CD4-positive, alpha-beta T cell treated with Interleukin-15 for 4 hours (primary cell): ENCODE results near the gene PNPLA3.

Source experiments
- DNase-seq: peaks from one replicate; pipeline ENCODE4 v3.0.0-alpha.2; 2020; ENCODE audit warnings: low spot score

Gene PNPLA3

GRCh38 chr22:43925433-43926348 lies 2.1 kb downstream of the PNPLA3 start:
- DNase-seq, result no peak

GRCh38 chr22:43926349-43926710 lies 2.7 kb downstream of the PNPLA3 start:
- DNase-seq, result no peak

- DNase-seq, result no peak
These were observed 4.9 kb downstream of the PNPLA3 start for GRCh38 chr22:43928468-43928867.

DNA sequence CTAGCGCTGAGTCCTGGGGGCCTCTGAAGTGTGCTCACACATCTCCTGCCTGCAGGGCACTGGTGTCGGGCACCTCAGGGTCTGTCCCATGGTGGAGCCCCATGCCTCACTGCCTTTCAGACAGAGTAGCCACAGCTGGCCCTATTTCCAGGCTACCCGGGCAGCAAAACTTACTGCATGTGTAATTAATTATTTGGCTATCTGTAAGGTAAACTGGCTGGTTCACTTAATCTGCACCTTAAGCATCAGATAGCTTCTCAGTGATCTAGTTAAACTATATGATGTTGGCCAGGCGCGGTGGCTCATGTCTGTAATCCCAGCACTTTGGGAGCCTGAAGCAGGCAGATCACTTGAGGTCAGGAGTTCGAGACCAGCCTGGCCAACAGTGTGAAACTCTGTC lies 5.3 kb downstream of the PNPLA3 start:
- DNase-seq, result no peak

DNA sequence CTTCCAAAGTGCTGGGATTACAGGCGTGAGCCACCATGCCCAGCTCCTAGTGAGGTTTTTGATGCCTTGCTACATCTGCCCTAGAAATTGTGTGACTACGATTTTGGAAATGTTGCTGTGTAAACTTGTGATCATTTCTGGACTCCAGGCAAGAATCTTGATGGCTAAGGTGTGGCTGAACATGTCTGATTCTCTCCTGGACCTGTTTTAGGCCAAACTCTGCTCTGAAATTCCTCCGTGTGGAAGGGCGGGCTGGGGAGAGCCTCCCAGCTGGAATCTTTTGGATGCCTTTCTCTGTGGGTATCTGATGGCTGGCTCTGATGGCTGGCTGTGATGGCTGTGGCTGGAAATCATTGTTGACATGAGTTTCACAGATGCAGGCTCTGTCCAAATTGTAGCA lies 8.2 kb downstream of the PNPLA3 start:
- no peak for DNase-seq

DNA sequence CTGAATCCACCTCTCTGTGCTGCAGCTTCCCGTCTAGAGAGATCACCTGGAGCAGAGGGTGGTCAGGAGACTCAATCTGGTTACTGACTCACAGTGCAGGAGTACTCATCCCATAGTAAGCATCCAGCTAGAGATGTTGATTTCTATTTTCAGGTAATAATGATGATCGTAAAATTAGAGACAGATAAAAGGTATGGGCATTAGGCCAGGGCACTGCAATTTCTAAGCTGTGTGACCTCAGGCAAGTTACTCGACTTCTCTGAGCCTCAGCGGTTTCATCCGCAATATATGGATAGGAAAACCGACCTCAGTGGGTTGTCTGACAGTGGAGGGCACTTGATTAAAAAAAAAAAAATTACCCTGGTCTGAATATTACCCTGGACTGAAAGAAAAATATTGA lies 17.8 kb downstream of the PNPLA3 start:
- no peak for DNase-seq

GRCh38 chr22:43944670-43945430 lies 21.2 kb downstream of the PNPLA3 start:
- DNase-seq, result no peak

DNA sequence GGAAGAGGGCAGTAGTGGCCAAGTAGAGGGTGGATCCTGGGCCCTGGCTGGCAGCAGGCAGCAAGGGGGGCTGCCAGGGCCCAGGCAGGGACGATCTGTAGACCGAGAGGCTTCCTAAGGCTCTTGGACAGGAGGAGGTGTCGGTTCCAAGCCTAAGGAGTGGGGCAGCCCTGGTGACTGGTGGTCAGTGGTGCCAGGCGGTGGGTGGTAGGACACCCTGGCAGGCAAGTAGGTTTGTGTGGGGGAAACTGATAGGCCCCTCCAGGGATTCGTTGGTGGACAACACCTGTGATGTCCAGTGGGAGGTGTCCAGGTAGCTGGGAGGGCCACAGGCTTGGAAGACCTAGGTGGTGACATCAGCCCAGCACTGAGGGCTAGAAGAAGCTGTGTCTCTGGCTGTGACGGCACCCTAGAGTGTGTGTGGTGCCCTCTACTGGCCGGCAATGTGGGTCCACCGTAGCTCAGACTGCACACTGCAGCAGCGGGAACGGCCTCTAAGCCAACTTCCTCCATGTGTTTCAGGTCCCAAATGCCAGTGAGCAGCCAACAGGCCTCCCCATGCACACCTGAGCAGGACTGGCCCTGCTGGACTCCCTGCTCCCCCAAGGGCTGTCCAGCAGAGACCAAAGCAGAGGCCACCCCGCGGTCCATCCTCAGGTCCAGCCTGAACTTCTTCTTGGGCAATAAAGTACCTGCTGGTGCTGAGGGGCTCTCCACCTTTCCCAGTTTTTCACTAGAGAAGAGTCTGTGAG lies 22.2 kb downstream of the PNPLA3 start:
- peak; percentile 59 for DNase-seq

- no peak for DNase-seq
These were observed 22.7 kb downstream of the PNPLA3 start for GRCh38 chr22:43946384-43946667.

- DNase-seq, result no peak
These were observed 25.3 kb downstream of the PNPLA3 start for GRCh38 chr22:43948836-43949406.

DNA sequence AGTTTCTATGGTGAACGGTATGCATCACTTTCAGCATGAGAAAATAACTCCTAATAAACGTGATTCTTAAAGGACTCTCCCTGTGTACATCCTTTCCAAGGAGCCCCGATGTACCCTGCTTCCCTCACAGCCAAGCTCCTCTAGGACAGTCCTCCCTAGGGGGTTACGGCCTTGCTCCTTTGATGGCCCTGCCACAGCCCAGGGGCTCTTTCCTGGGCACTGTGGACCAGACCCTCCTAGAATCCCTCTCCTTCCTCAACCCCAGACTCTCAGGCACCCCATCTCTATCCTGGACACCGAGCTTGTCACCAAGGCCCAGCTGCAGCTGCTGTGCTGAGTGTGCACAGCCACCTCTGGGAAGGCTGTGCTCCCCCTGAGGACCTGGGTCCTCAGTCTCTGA lies 27.8 kb downstream of the PNPLA3 start:
- no peak for DNase-seq

DNA sequence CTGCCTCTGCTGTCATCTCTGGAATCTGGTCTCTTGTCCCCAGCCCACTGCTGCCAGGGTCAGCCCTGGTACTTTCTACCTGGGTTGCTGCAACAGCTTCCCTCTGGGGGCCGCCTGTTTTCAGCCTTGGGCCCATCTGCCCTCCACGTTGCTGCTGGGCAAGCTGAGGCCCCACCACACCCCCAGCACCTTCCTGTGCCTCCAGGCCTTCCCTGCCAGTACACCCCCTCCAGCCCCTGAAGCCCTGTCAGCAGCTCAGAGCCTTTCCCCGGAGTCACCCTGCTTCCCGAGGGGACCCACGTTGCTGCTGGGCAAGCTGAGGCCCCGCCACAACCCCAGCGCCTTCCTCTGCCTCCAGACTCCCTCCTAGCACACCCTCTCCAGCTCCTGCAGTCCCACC lies 28.4 kb downstream of the PNPLA3 start:
- DNase-seq, result no peak

- DNase-seq, result no peak
These were observed 30.6 kb downstream of the PNPLA3 start for GRCh38 chr22:43953988-43954785.

DNA sequence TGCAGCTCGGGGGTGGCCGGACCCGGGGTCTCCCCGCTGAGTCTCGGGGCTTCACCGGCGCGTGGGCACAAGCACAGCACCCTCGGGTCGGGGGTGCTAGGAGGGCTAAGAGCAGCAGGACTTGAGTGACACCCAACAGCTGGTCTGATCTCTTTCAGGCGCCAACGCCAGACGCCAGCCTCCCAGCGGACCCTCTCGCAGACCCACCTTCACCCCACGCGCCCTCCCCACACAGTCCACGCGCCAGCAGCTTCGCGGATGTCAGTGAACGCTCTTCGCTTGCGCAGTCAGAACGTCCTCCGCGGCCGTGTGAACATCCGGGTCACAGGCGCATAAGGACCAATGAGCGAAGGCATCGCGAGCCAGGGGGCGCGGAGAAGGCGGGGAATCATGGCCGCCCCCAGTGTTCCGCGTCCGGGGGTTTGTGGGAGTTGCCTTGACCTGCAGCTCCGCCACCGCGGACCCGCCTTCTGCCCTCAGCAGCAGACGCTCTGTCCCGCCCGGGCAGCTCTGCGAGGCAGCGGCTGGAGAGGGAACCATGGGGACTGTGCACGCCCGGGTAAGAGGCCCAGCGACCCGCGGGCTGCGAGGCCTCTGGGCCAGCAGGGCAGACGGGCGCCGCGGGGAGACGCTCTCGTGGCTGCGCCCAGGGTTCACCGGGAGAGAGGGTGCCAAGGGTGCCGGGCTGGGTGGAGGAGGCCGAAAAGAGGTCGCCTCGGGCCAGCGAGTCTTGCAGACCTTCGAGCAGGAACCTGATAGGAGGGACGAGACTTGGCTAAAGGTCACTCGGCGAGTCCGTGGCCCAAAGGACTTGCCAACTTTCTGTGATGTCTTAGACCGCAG lies 31.7 kb downstream of the PNPLA3 start, which contains the start of gene SAMM50:
Gene SAMM50 (plus strand): TSS at position 403 of the 843 bp plus-strand sequence. CDS start 136 bp downstream, at position 539.
- peak; percentile 88 for DNase-seq

- DNase-seq, result peak; percentile 10
These were observed 32.5 kb downstream of the PNPLA3 start for GRCh38 chr22:43955883-43956782.

DNA sequence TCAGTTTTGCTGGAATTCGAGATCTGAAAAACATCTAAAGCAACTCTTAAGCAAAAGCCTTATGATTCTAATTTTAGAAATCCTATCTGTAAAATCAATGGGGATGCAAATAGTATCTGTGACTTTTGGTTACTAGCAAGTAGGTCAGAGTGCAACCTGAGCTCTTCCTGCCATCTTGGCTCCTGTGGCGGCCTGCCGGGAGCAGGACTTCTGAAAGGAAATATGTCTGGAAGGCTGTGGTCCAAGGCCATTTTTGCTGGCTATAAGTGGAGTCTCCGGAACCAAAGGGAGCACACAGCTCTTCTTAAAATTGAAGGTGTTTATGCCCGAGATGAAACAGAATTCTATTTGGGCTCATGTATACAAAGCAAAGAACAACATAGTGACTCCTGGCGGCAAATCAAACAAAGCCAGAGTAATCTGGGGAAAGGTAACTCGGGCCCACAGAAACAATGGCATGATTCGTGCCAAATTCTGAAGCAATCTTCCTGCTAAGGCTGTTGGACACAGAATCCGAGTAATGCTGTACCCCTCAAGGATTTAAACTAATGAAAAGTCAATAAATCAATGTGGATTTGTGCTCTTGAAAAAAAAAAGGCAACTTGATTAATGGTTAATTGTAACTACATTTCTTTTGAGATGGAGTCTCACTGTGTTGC lies 33.3 kb downstream of the PNPLA3 start:
- DNase-seq, result no peak

DNA sequence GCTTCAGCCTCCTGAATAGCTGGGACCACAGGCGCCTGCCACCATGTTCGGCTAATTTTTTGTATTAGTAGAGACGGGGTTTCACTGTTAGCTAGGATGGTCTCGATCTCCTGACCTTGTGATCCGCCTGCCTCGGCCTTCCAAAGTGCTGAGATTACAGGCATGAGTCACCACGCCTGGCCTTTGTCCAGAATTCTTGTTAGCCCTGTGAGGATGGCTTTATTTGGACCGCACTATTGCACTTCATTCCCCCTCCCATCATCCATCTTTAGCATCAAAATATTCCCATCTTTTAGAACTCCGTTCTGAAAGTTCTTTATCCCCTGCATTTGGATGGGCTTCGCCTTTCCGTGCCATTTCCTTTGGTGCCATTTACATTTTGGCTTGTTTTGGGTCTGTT lies 34.3 kb downstream of the PNPLA3 start:
- DNase-seq, result no peak

- DNase-seq, result no peak
These were observed 40.8 kb downstream of the PNPLA3 start for GRCh38 chr22:43964314-43964857.

- DNase-seq, result no peak
These were observed 43.5 kb downstream of the PNPLA3 start for GRCh38 chr22:43967069-43967468.
